B cell (primary cell): ENCODE results near the gene CLCN1. TPM values are rescaled to one million over a fixed set of nuclear protein-coding genes. Genes with fewer than 3 reads are reported as not detected.

ENCODE experiments used
- ATAC-seq: fragments of 200-7000 bp; cut with Tn5 transposase; one replicate; pipeline ENCODE4 v1.10.0; 2021; ENCODE audit warnings: low read depth, mild to moderate bottlenecking, moderate number of reproducible peaks, moderate library complexity
- CTCF ChIA-PET: fragments of 350-600 bp; sonication (Branson Sonifier 250); formaldehyde crosslinking; loops from one replicate; lab custom pipeline; 2021; ENCODE audit warnings: antibody characterized with exemption, inconsistent platforms; lab: Charles Lee
- POLR2A ChIA-PET: fragments of 350-600 bp; sonication (Branson Sonifier 250); formaldehyde crosslinking; loops from one replicate; lab custom pipeline; 2021; ENCODE audit warnings: antibody characterized with exemption; lab: Charles Lee
- DNase-seq: peaks from one replicate; pipeline ENCODE4 v3.0.0; 2013
- H2AFZ ChIP-seq: 2 replicates; pipeline ENCODE4 v1.6.1; 2012; ENCODE audit warnings: mild to moderate bottlenecking, low read depth, low read length; ENCODE audit not compliant: insufficient read depth, poor library complexity, severe bottlenecking
- H3K27ac ChIP-seq, 2 donors: 1 replicate in 1 of 2; 2 replicates in 1 of 2; pipeline ENCODE4 v1.5.1; 2012 to 2013; ENCODE audit warnings: low read length in 2 of 2, mild to moderate bottlenecking in 2 of 2, moderate library complexity in 1 of 2
- H3K27me3 ChIP-seq, 4 experiments: fragments of 200-600 bp in 1 of 4; sonication (generic) in 1 of 4; replicated peaks in 1 of 4; 1 replicate in 2 of 4; 2 replicates in 2 of 4; pipeline versions ENCODE4 v1.6.1 to v1.7.0; 2013 to 2016; ENCODE audit warnings: low read length in 3 of 4, mild to moderate bottlenecking in 2 of 4, mixed read lengths in 1 of 4, moderate library complexity in 1 of 4; ENCODE audit not compliant: insufficient read depth in 4 of 4, control insufficient read depth in 3 of 4; ENCODE audit errors: control extremely low read depth in 1 of 4
- H3K36me3 ChIP-seq, 2 experiments: replicated peaks in 1 of 2; 1 replicate in 1 of 2; 2 replicates in 1 of 2; pipeline versions ENCODE4 v1.6.1 to v1.7.1; 2013; ENCODE audit warnings: low read length in 1 of 2; ENCODE audit not compliant: insufficient read depth in 2 of 2, control insufficient read depth in 1 of 2; ENCODE audit errors: control extremely low read depth in 1 of 2, extremely low read depth in 1 of 2
- H3K4me1 ChIP-seq, 2 donors: fragments of 200-600 bp in 1 of 2; sonication (generic) in 1 of 2; 1 replicate in 1 of 2; 2 replicates in 1 of 2; pipeline versions ENCODE4 v1.5.1 to v1.6.1; 2013 to 2017; ENCODE audit warnings: low read length in 2 of 2; ENCODE audit not compliant: control insufficient read depth in 2 of 2, insufficient read depth in 2 of 2
- H3K4me2 ChIP-seq: replicated peaks from 2 replicates; pipeline ENCODE3; 2012; ENCODE audit warnings: mild to moderate bottlenecking, low read depth, low read length; ENCODE audit not compliant: poor library complexity, severe bottlenecking
- H3K4me3 ChIP-seq, 5 experiments: fragments of 200-600 bp in 1 of 5; sonication (generic) in 1 of 5; 1 replicate in 3 of 5; 2 replicates in 2 of 5; pipeline versions ENCODE4 v1.5.1 to v1.7.0; 2011 to 2016; ENCODE audit warnings: low read length in 4 of 5, mild to moderate bottlenecking in 4 of 5, low read depth in 2 of 5, control low read depth in 1 of 5, moderate library complexity in 1 of 5; ENCODE audit not compliant: insufficient read depth in 1 of 5; ENCODE audit errors: control extremely low read depth in 1 of 5, extremely low read depth in 1 of 5
- H3K79me2 ChIP-seq: fragments of 200-600 bp; sonication (generic); one replicate; pipeline ENCODE4 v1.6.0; 2016; ENCODE audit warnings: low read length; ENCODE audit not compliant: control insufficient read depth, insufficient read depth
- H3K9ac ChIP-seq: fragments of 200-600 bp; sonication (generic); 2 replicates; pipeline ENCODE4 v1.6.1; 2017; ENCODE audit warnings: mild to moderate bottlenecking, low read length, moderate library complexity
- H3K9me3 ChIP-seq, 3 donors: one replicate each; pipeline versions ENCODE4 v1.6.1 to v1.7.1; 2013; ENCODE audit warnings: low read length in 2 of 3; ENCODE audit not compliant: control insufficient read depth in 2 of 3, insufficient read depth in 1 of 3; ENCODE audit errors: control extremely low read depth in 1 of 3
- H4K20me1 ChIP-seq: 2 replicates; pipeline ENCODE4 v1.6.0; 2012; ENCODE audit warnings: mild to moderate bottlenecking, low read length; ENCODE audit not compliant: insufficient read depth, control insufficient read depth, poor library complexity, severe bottlenecking
- H3K27ac Mint-ChIP-seq: one replicate; pipeline ENCODE4 v1.8.0; 2021; ENCODE audit warnings: mixed read lengths
- H3K27me3 Mint-ChIP-seq: one replicate; pipeline ENCODE4 v1.8.0; 2021; ENCODE audit warnings: mixed read lengths
- H3K4me1 Mint-ChIP-seq: one replicate; pipeline ENCODE4 v1.8.0; 2021; ENCODE audit warnings: mixed read lengths
- H3K4me3 Mint-ChIP-seq: one replicate; pipeline ENCODE4 v1.8.0; 2021; ENCODE audit warnings: mixed read lengths
- H3K9me3 Mint-ChIP-seq: one replicate; pipeline ENCODE4 v1.8.0; 2022; ENCODE audit warnings: mixed read lengths; ENCODE audit not compliant: insufficient read depth
- EZH2 ChIP-seq: IDR thresholded peaks from 2 replicates; pipeline ENCODE4 v1.6.1; 2012; ENCODE audit warnings: borderline replicate concordance, low read depth, mild to moderate bottlenecking, moderate library complexity, low read length; ENCODE audit not compliant: insufficient read depth, poor library complexity, severe bottlenecking
- WGBS: methylation state at CpG from one replicate; pipeline ENCODE4 v1.1.5; 2013; ENCODE audit warnings: missing lambda C conversion rate; ENCODE audit not compliant: insufficient coverage; 5-methylcytosine and 5-hydroxymethylcytosine counted together
- intact Hi-C: fragments of 100-400 bp; cut with micrococcal nuclease; formaldehyde crosslinking; loops from one replicate; pipeline ENCODE4 v1.10.0; 2022
- polyA plus RNA-seq: library from polyadenylated mRNA; depleted of rRNA; stranded (reverse); fragments of >200 nt; gene quantifications from 2 replicates; pipeline ENCODE4 v1.2.3, GENCODE V29; 2012
- total RNA-seq, 2 donors: library from RNA; stranded (reverse); fragments of 120-200 nt in 1 of 2; gene quantifications; 1 replicate in 1 of 2; 2 replicates in 1 of 2; pipeline versions ENCODE4 v1.2.3 to v1.2.4, GENCODE V29; 2013 to 2022
- TF ChIP-seq, protein P1 (sequence below): fragments of 200-600 bp; IDR thresholded peaks from one replicate; pipeline ENCODE4 v1.8.0; 2022; ENCODE audit warnings: antibody characterized with exemption, mild to moderate bottlenecking

The CLCN1 gene
- total and polyA plus RNA-seq, 2 donors (not counting 1 experiment from before 2014, with no cell fraction given) = not detected

DNA sequence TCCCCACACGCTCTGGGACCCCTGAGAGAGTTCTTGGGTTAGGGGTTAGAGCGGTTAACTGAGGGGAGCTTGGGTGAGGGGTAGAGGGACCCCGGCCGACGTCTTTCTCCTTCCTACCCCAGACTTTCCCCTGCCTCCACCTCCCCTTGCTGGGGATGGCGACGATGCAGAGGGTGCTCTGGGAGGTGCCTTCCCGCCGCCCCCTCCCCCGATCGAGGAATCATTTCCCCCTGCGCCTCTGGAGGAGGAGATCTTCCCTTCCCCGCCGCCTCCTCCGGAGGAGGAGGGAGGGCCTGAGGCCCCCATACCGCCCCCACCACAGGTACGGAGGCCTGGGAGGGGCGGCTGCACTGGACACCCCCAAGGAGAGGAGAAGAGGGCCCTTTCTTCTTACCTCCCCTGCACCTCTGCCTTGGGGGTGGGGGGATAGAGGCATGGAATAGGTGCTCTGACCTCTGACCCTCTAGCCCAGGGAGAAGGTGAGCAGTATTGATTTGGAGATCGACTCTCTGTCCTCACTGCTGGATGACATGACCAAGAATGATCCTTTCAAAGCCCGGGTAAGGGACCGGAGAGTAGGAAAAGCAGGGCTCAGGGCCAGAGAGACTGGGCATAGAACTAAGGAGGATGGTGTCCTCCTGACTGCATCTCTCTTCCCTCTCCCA, 66.3 kb downstream of the CLCN1 start:
- Mint-ChIP-seq H3K27me3 (no peaks in the 10 kb centered on the region), H3K9me3 (no peaks in the 10 kb centered on the region), H3K4me1 (peaks cover 17% of the 10 kb centered on the region), H3K4me3 (peak overlapping the region; percentile 70), H3K27ac (peak overlapping the region; percentile 57)
- peak overlapping the region; percentile 97 for H2AFZ ChIP-seq
- no peaks in the 10 kb centered on the region for H3K9me3 ChIP-seq
- H3K9ac ChIP-seq = peak overlapping the region; percentile 99
- H3K27me3 ChIP-seq = no peaks in the 10 kb centered on the region
- DNase-seq (peak; percentile 30), ATAC-seq (no peak)
- CTCF ChIA-PET = interaction anchor here (1.0 kb wide), 1 partner anchor 142 kb away, joined by 3 read pairs; no protein-coding TSS in a partner anchor
- peaks cover 4% of the 10 kb centered on the region for H3K79me2 ChIP-seq
- H3K4me3 ChIP-seq = peak overlapping the region; percentile 31 to 99 (median 90)
- H3K4me2 ChIP-seq = peak overlapping the region; percentile 99
- no peak for TF ChIP-seq EZH2
- TF ChIP-seq, protein P1, sequence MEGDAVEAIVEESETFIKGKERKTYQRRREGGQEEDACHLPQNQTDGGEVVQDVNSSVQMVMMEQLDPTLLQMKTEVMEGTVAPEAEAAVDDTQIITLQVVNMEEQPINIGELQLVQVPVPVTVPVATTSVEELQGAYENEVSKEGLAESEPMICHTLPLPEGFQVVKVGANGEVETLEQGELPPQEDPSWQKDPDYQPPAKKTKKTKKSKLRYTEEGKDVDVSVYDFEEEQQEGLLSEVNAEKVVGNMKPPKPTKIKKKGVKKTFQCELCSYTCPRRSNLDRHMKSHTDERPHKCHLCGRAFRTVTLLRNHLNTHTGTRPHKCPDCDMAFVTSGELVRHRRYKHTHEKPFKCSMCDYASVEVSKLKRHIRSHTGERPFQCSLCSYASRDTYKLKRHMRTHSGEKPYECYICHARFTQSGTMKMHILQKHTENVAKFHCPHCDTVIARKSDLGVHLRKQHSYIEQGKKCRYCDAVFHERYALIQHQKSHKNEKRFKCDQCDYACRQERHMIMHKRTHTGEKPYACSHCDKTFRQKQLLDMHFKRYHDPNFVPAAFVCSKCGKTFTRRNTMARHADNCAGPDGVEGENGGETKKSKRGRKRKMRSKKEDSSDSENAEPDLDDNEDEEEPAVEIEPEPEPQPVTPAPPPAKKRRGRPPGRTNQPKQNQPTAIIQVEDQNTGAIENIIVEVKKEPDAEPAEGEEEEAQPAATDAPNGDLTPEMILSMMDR = no peak
- POLR2A ChIA-PET = interaction anchor here (0.7 to 1.3 kb wide), 2 partner anchors 26 to 95 kb away, joined by 3 to 5 read pairs; partner anchors contain the start of gene EPHA1
- intact Hi-C loops = loop anchor here (5.0 kb wide), 1 partner anchor 575 kb away; no protein-coding TSS in a partner anchor
- peak overlapping the region in 1 of 2 donors; percentile 23 for H3K27ac ChIP-seq
- WGBS = 33% methylated on average over 1 of the region's 21 CpGs
- no peaks in the 10 kb centered on the region for H4K20me1 ChIP-seq
- peaks cover 44 to 60% of the 10 kb centered on the region in 2 donors for H3K4me1 ChIP-seq
- H3K36me3 ChIP-seq = no peaks in the 10 kb centered on the region
